ENCODE measurements around the gene TMEM204.

DNA sequence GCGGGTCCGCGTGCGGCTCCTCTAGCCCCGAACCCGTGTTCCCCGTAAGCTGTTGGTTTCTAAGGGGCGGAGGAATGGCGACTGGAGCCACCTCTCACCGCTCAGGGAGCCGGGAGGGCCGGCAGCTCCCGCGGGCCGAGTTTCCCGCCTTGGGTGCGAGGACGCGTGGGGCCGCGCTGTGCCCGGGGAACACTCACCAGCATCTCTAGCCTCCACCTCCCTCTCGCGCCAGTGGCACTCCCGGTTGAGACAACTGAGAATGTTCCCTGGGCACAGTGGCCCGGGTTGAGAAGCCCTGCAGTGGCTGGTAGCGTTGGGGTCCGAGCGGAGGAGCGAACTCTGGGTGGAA is 39.7 kb upstream of the TMEM204 start:
- TF ChIP-seq, protein P1, sequence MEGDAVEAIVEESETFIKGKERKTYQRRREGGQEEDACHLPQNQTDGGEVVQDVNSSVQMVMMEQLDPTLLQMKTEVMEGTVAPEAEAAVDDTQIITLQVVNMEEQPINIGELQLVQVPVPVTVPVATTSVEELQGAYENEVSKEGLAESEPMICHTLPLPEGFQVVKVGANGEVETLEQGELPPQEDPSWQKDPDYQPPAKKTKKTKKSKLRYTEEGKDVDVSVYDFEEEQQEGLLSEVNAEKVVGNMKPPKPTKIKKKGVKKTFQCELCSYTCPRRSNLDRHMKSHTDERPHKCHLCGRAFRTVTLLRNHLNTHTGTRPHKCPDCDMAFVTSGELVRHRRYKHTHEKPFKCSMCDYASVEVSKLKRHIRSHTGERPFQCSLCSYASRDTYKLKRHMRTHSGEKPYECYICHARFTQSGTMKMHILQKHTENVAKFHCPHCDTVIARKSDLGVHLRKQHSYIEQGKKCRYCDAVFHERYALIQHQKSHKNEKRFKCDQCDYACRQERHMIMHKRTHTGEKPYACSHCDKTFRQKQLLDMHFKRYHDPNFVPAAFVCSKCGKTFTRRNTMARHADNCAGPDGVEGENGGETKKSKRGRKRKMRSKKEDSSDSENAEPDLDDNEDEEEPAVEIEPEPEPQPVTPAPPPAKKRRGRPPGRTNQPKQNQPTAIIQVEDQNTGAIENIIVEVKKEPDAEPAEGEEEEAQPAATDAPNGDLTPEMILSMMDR (IDR thresholded peaks at IDR 0.05): no peak
- TF ChIP-seq POLR2A (IDR thresholded peaks at IDR 0.05): no peak

All from lower leg skin (tissue), 3 donors.